OCI-LY7 (cell line): ENCODE measurements around the gene PRKAG2. TPM values are rescaled to one million over a fixed set of nuclear protein-coding genes. Genes with fewer than 3 reads are reported as not detected.

Experiments
- BruUV-seq: library from RNA; stranded (reverse); fragments of 400-500 nt; replicated peaks from 2 replicates; lab custom pipeline; 2021; lab: Mats Ljungman, UMichigan
- CTCF ChIA-PET: fragments of 300-600 bp; sonication (Branson Sonifier 250); formaldehyde crosslinking; loops from one replicate; lab custom pipeline; 2022; ENCODE audit warnings: antibody characterized with exemption; ENCODE audit not compliant: unreplicated experiment; lab: Charles Lee
- POLR2A ChIA-PET: fragments of 300-600 bp; sonication (Branson Sonifier 250); formaldehyde crosslinking; loops from one replicate; lab custom pipeline; 2022; ENCODE audit warnings: antibody characterized with exemption; lab: Charles Lee
- DNase-seq: peaks from one replicate; pipeline ENCODE4 v3.0.0-alpha.2; 2015; ENCODE audit warnings: low spot score
- H2AFZ ChIP-seq: fragments of 200-600 bp; sonication (generic), shearing (Covaris generic); 2 replicates; pipeline ENCODE4 v1.6.1; 2014; ENCODE audit warnings: mild to moderate bottlenecking, antibody characterized with exemption, low read length, moderate library complexity
- H3K27ac ChIP-seq: fragments of 200-600 bp; sonication (generic); 2 replicates; pipeline ENCODE4 v1.5.1; 2014; ENCODE audit warnings: mixed run types, low read depth, mild to moderate bottlenecking, moderate library complexity, low read length, inconsistent platforms; ENCODE audit not compliant: poor library complexity, severe bottlenecking
- H3K36me3 ChIP-seq: fragments of 200-600 bp; sonication (generic); 2 replicates; pipeline ENCODE4 v1.6.1; 2014; ENCODE audit warnings: mild to moderate bottlenecking, antibody characterized with exemption, low read length, moderate library complexity, mixed read lengths; ENCODE audit not compliant: insufficient read depth
- H3K4me1 ChIP-seq: fragments of 200-600 bp; sonication (generic); 2 replicates; pipeline ENCODE4 v1.5.1; 2014; ENCODE audit warnings: mild to moderate bottlenecking, low read length; ENCODE audit not compliant: insufficient read depth, poor library complexity, severe bottlenecking
- H3K4me2 ChIP-seq: fragments of 200-600 bp; sonication (generic); 2 replicates; pipeline ENCODE4 v1.6.1; 2014; ENCODE audit warnings: mild to moderate bottlenecking, low read length
- H3K4me3 ChIP-seq: fragments of 200-600 bp; sonication (generic); 2 replicates; pipeline ENCODE4 v1.5.1; 2014; ENCODE audit warnings: mild to moderate bottlenecking, low read depth, low read length; ENCODE audit not compliant: poor library complexity, severe bottlenecking
- H3K79me2 ChIP-seq: fragments of 200-600 bp; sonication (generic); 2 replicates; pipeline ENCODE4 v1.6.1; 2016; ENCODE audit warnings: low read depth, mild to moderate bottlenecking, low read length, moderate library complexity, mixed read lengths; ENCODE audit not compliant: insufficient read depth
- H3K9me2 ChIP-seq: fragments of 200-600 bp; sonication (generic); 2 replicates; pipeline ENCODE4 v1.6.1; 2016; ENCODE audit warnings: mild to moderate bottlenecking, low read length, mixed read lengths; ENCODE audit not compliant: insufficient read depth
- H3K9me3 ChIP-seq: fragments of 200-600 bp; sonication (generic); 2 replicates; pipeline ENCODE4 v1.6.1; 2014; ENCODE audit warnings: mild to moderate bottlenecking, mixed run types, low read length, mixed read lengths
- H4K20me1 ChIP-seq: fragments of 200-600 bp; sonication (generic); 2 replicates; pipeline ENCODE4 v1.6.1; 2014; ENCODE audit warnings: mild to moderate bottlenecking, antibody characterized with exemption, low read length, moderate library complexity, mixed read lengths; ENCODE audit not compliant: insufficient read depth
- EZH2phosphoT487 ChIP-seq: fragments of 200-600 bp; sonication (generic); IDR thresholded peaks from 2 replicates; pipeline ENCODE4 v1.6.1; 2018; ENCODE audit warnings: low read depth, borderline replicate concordance, mild to moderate bottlenecking, mixed run types, antibody characterized with exemption, low read length, moderate library complexity, mixed read lengths
- intact Hi-C: fragments of 100-400 bp; cut with micrococcal nuclease; formaldehyde crosslinking; loops from one replicate; pipeline ENCODE4 v1.10.0; 2022; ENCODE audit not compliant: unreplicated experiment
- total RNA-seq, 2 experiments: library from RNA; depleted of rRNA in 1 of 2; stranded (reverse); fragments of >200 nt in 1 of 2; shearing (Covaris generic) in 1 of 2; gene quantifications; 2 replicates each; pipeline ENCODE4 v1.2.3, GENCODE V29; 2014 to 2022
- TF ChIP-seq, protein P1 (sequence below): fragments of 200-600 bp; sonication (generic); conservative IDR thresholded peaks from 2 replicates; pipeline ENCODE4 v1.5.1; 2014; ENCODE audit warnings: mild to moderate bottlenecking, antibody characterized with exemption, low read length, moderate library complexity, mixed read lengths

Gene PRKAG2
- total RNA-seq, 2 experiments from 2014 or later = 1.2 to 5.1 TPM

- no peaks in the 10 kb centered on the region for H3K9me2 ChIP-seq
- DNase-seq = no peak
- H3K36me3 ChIP-seq = no peaks in the 10 kb centered on the region
- no peak overlapping the region for H3K4me3 ChIP-seq
- no peak overlapping the region for H2AFZ ChIP-seq
- no peak overlapping the region for H3K27ac ChIP-seq
- no TSS peak for BruUV-seq
- CTCF ChIA-PET = no interaction called here
- TF ChIP-seq EZH2phosphoT487 = no peak
- TF ChIP-seq, protein P1, sequence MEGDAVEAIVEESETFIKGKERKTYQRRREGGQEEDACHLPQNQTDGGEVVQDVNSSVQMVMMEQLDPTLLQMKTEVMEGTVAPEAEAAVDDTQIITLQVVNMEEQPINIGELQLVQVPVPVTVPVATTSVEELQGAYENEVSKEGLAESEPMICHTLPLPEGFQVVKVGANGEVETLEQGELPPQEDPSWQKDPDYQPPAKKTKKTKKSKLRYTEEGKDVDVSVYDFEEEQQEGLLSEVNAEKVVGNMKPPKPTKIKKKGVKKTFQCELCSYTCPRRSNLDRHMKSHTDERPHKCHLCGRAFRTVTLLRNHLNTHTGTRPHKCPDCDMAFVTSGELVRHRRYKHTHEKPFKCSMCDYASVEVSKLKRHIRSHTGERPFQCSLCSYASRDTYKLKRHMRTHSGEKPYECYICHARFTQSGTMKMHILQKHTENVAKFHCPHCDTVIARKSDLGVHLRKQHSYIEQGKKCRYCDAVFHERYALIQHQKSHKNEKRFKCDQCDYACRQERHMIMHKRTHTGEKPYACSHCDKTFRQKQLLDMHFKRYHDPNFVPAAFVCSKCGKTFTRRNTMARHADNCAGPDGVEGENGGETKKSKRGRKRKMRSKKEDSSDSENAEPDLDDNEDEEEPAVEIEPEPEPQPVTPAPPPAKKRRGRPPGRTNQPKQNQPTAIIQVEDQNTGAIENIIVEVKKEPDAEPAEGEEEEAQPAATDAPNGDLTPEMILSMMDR = no peak
- H3K4me1 ChIP-seq = no peaks in the 10 kb centered on the region
- no peaks in the 10 kb centered on the region for H3K9me3 ChIP-seq
- H3K4me2 ChIP-seq = no peak overlapping the region
- POLR2A ChIA-PET = no interaction called here
- H4K20me1 ChIP-seq = no peaks in the 10 kb centered on the region
- intact Hi-C loops = no loop called here
- no peaks in the 10 kb centered on the region for H3K79me2 ChIP-seq
Measured at GRCh38 chr7:151732292-151732691, 144.6 kb downstream of the PRKAG2 start.

DNA sequence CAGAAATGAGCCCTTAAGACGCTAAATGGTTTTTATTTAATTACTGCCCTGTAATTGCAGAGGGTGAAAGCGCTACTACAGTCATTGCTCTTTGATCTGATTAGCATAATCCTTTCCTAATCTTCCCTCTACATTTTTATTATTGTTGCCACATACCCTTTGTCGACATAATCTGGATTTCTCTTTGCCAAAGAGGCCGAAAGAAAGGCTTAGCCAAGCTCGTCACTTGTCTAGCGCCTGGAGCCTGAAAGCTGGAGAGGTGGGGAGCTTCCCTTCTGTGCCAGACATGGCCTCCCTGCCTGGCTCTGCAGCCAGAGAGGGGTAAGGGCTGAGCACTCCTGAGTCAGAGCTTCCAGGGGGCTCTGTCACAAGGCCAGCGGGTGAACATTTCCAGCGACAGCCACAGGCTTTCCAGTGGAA is 145.9 kb downstream of the PRKAG2 start:
- POLR2A ChIA-PET = no interaction called here
- no peak overlapping the region for H2AFZ ChIP-seq
- no peaks in the 10 kb centered on the region for H3K4me1 ChIP-seq
- DNase-seq = no peak
- intact Hi-C loops = no loop called here
- H3K27ac ChIP-seq = no peak overlapping the region
- H3K9me3 ChIP-seq = no peaks in the 10 kb centered on the region
- no peaks in the 10 kb centered on the region for H4K20me1 ChIP-seq
- H3K79me2 ChIP-seq = no peaks in the 10 kb centered on the region
- TF ChIP-seq, protein P1 = no peak
- no peak for TF ChIP-seq EZH2phosphoT487
- no peaks in the 10 kb centered on the region for H3K36me3 ChIP-seq
- CTCF ChIA-PET = no interaction called here
- H3K9me2 ChIP-seq = no peaks in the 10 kb centered on the region
- no TSS peak for BruUV-seq
- no peak overlapping the region for H3K4me2 ChIP-seq
- no peak overlapping the region for H3K4me3 ChIP-seq

DNA sequence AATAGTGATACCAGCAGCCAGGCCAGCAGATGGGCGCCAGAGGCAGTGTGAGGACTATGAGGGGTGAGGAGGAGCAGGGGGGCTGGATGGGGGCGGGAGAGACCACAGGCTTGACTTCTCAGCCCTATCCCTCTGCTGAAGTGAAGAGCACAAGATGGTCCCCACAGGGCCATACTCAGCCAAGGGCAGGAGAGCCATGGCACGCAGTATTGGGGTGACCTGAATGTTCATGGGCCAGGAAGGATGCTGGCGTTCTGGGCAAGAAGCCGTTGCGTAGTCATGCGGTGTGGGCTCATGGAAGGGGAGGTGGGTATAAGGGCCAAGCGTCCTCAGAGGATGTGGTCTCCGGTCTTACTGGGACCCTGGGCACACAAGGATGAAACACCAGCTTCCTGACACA is 146.3 kb downstream of the PRKAG2 start:
- POLR2A ChIA-PET = no interaction called here
- BruUV-seq = no TSS peak
- no peak for DNase-seq
- H2AFZ ChIP-seq = no peak overlapping the region
- H3K9me2 ChIP-seq = no peaks in the 10 kb centered on the region
- H3K27ac ChIP-seq = no peak overlapping the region
- H3K4me2 ChIP-seq = no peak overlapping the region
- CTCF ChIA-PET = no interaction called here
- no peaks in the 10 kb centered on the region for H3K36me3 ChIP-seq
- TF ChIP-seq, protein P1 = no peak
- no peak for TF ChIP-seq EZH2phosphoT487
- H3K79me2 ChIP-seq = no peaks in the 10 kb centered on the region
- intact Hi-C loops = no loop called here
- no peak overlapping the region for H3K4me3 ChIP-seq
- H4K20me1 ChIP-seq = no peaks in the 10 kb centered on the region
- no peaks in the 10 kb centered on the region for H3K9me3 ChIP-seq
- H3K4me1 ChIP-seq = no peaks in the 10 kb centered on the region
